HepG2 (cell line): ENCODE data around the gene FLYWCH1. TPM values are rescaled to one million over a fixed set of nuclear protein-coding genes. Genes with fewer than 3 reads are reported as not detected.
A peak's percentile ranks its signal among the peaks of the same experiment; 100 is the strongest.

Experiments
- ARNTL ChIP-seq: sonication (generic); formaldehyde crosslinking; IDR thresholded peaks from 2 replicates; pipeline ENCODE4 v1.4.0; 2020; ENCODE audit warnings: mild to moderate bottlenecking, missing genetic modification reagents
- ESRRA ChIP-seq: sonication (generic); formaldehyde crosslinking; IDR thresholded peaks from 2 replicates; pipeline ENCODE4 v1.5.1; 2020; ENCODE audit warnings: mild to moderate bottlenecking, low read depth, missing genetic modification reagents
- HNF4G ChIP-seq, 2 experiments: sonication (generic) in 1 of 2; formaldehyde crosslinking in 1 of 2; IDR thresholded peaks; 2 replicates each; pipeline versions ENCODE4 v1.4.0 to v1.6.1; 2011 to 2020; ENCODE audit warnings: borderline replicate concordance in 2 of 2, low read depth in 2 of 2, mild to moderate bottlenecking in 2 of 2, low read length in 1 of 2, missing genetic modification reagents in 1 of 2, moderate library complexity in 1 of 2
- JUNB ChIP-seq: sonication (generic); formaldehyde crosslinking; IDR thresholded peaks from 2 replicates; pipeline ENCODE4 v1.8.0; 2022; ENCODE audit warnings: missing genetic modification reagents, mild to moderate bottlenecking, borderline replicate concordance
- NFE2L1 ChIP-seq: sonication (generic); formaldehyde crosslinking; IDR thresholded peaks from 2 replicates; pipeline ENCODE4 v1.4.0; 2020; ENCODE audit warnings: missing genetic modification reagents, mild to moderate bottlenecking, borderline replicate concordance
- SETDB1 ChIP-seq: sonication (generic); formaldehyde crosslinking; IDR thresholded peaks from 2 replicates; pipeline ENCODE4 v1.5.1; 2020; ENCODE audit warnings: missing genetic modification reagents, mild to moderate bottlenecking, borderline replicate concordance
- TBL1XR1 ChIP-seq: fragments of 150-350 bp; IDR thresholded peaks from 2 replicates; pipeline ENCODE4 v1.6.1; 2014; ENCODE audit warnings: borderline replicate concordance, low read length; ENCODE audit not compliant: partially characterized antibody
- YEATS4 ChIP-seq: sonication (generic); formaldehyde crosslinking; IDR thresholded peaks from 2 replicates; pipeline ENCODE4 v1.4.0; 2020; ENCODE audit warnings: missing genetic modification reagents, borderline replicate concordance
- ZBTB42 ChIP-seq: sonication (generic); formaldehyde crosslinking; IDR thresholded peaks from 2 replicates; pipeline ENCODE4 v1.5.0; 2020; ENCODE audit warnings: mild to moderate bottlenecking, missing genetic modification reagents
- ZFP36L1 ChIP-seq: sonication (generic); formaldehyde crosslinking; IDR thresholded peaks from 2 replicates; pipeline ENCODE4 v1.8.0; 2022; ENCODE audit warnings: mild to moderate bottlenecking, missing genetic modification reagents, moderate library complexity
- ZNF317 ChIP-seq: sonication (generic); formaldehyde crosslinking; IDR thresholded peaks from 2 replicates; pipeline ENCODE4 v1.5.0; 2020; ENCODE audit warnings: mild to moderate bottlenecking, missing genetic modification reagents
- ZNF496 ChIP-seq: sonication (generic); formaldehyde crosslinking; IDR thresholded peaks from 2 replicates; pipeline ENCODE4 v1.8.1; 2023; ENCODE audit warnings: mild to moderate bottlenecking, moderate library complexity, missing genetic modification reagents; ENCODE audit not compliant: insufficient replicate concordance
- ZNF768 ChIP-seq: sonication (generic); formaldehyde crosslinking; IDR thresholded peaks from 2 replicates; pipeline ENCODE4 v1.4.0; 2020; ENCODE audit warnings: missing genetic modification reagents
- polyA plus RNA-seq, 8 experiments: library from polyadenylated mRNA; depleted of rRNA in 3 of 8; stranded (reverse) in 7 of 8; unstranded in 1 of 8; fragments of >200 nt; fragmentation: Illumina TruSeq in 4 of 8; extraction: Trizol in 4 of 8; gene quantifications; 2 replicates each; pipeline versions ENCODE4 v1.2.1 to v1.2.3, GENCODE V29; 2011 to 2016; ENCODE audit warnings: low read depth in 4 of 8, missing spikeins in 1 of 8, mixed read lengths in 1 of 8; ENCODE audit not compliant: insufficient read depth in 1 of 8
- total RNA-seq, 5 experiments: library from RNA; depleted of rRNA; stranded (reverse); fragments of >200 nt; fragmentation: Illumina TruSeq; extraction: Trizol; gene quantifications; 2 replicates each; pipeline ENCODE4 v1.2.3, GENCODE V29; 2016; ENCODE audit warnings: low read depth in 1 of 5
- TF ChIP-seq, protein P1 (sequence below): fragments of 450-650 bp; IDR thresholded peaks from 2 replicates; pipeline ENCODE4 v1.6.1; 2017
- TF ChIP-seq, protein P2 (sequence below): sonication (generic); formaldehyde crosslinking; conservative IDR thresholded peaks from 2 replicates; pipeline ENCODE4 v1.4.0; 2020; ENCODE audit warnings: missing genetic modification reagents
- TF ChIP-seq, protein P3 (sequence below): sonication (generic); formaldehyde crosslinking; IDR thresholded peaks from 2 replicates; pipeline ENCODE4 v1.4.0; 2020; ENCODE audit warnings: missing genetic modification reagents
- TF ChIP-seq, protein P4 (sequence below): sonication (generic); formaldehyde crosslinking; IDR thresholded peaks from 2 replicates; pipeline ENCODE4 v1.5.0; 2020; ENCODE audit warnings: missing genetic modification reagents, mild to moderate bottlenecking, borderline replicate concordance
- TF ChIP-seq, protein P5 (sequence below): sonication (generic); formaldehyde crosslinking; IDR thresholded peaks from 2 replicates; pipeline ENCODE4 v1.5.0; 2020; ENCODE audit warnings: missing genetic modification reagents

Gene FLYWCH1
- total and polyA plus RNA-seq, 2 of the 13 experiments (the other 11 are each of a cell fraction or from before 2014, with no cell fraction given): 7.3 to 12.4 TPM

DNA sequence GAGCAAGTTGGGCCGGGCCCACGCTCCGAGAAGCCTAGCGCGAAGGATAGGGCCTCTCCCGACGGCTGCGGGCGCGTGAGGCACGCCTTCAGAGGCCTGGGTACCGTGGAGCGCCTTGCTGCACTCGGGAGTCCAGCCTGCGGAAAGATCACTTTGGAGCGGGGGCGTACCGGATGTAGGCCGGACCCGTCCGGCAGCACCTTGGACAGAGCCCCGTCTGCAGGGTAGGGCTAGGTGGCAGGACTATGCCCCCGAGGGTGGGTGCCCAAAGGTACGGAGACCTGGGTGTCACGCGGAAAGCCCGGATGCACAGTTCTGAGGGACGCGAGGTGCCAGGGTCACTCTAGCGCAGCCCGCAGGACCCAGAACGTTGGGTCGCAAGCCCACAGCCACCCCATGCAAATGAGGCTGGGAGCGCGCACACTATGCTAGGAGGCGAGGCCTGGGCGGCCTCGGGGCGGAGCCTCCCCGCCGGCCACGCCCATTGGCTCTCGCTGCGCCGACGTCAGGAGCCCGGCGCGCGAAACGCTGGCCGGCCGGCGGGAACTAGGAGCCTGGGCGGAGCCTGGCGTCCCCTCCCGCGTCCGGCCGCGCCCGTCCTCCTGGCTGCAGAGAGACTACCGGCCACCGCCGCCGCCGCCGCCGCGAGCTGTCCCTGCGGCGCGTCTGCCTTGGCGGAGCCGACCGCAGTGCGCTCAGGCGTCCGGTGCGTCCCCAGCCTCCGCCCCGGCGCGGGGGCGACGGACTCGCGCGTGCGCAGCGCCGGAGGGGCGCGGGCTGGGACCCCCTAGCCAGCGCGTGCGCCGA, 57.2 kb downstream of the FLYWCH1 start, which contains the start of gene PAQR4 (continued):
- no peak for TF ChIP-seq JUNB
- no peak for TF ChIP-seq SETDB1 (CRISPR knock-in tag)
- 0 out of 2 replicates have a peak, but pooled peaks have one; percentile 14 for TF ChIP-seq HNF4G (IDR thresholded peaks at IDR 0.05; ENCODE audit: borderline replicate concordance, low read depth, low read length)
- peak; percentile 81; the same call in 1 of the 2 replicates for TF ChIP-seq HNF4G (CRISPR knock-in tag; IDR thresholded peaks at IDR 0.05; ENCODE audit: borderline replicate concordance, low read depth)
- TF ChIP-seq TBL1XR1: no peak
- peak; percentile 90 for TF ChIP-seq ZNF317 (CRISPR knock-in tag)
- TF ChIP-seq ZFP36L1 (CRISPR knock-in tag): peak; percentile 88
- peak; percentile 94 for TF ChIP-seq ZBTB42 (CRISPR knock-in tag)
- no peak for TF ChIP-seq ZNF496
- TF ChIP-seq YEATS4: peak; percentile 92
- TF ChIP-seq, protein P1, sequence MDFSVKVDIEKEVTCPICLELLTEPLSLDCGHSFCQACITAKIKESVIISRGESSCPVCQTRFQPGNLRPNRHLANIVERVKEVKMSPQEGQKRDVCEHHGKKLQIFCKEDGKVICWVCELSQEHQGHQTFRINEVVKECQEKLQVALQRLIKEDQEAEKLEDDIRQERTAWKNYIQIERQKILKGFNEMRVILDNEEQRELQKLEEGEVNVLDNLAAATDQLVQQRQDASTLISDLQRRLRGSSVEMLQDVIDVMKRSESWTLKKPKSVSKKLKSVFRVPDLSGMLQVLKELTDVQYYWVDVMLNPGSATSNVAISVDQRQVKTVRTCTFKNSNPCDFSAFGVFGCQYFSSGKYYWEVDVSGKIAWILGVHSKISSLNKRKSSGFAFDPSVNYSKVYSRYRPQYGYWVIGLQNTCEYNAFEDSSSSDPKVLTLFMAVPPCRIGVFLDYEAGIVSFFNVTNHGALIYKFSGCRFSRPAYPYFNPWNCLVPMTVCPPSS: no peak
- peak; percentile 77; the same call in 1 of the 2 replicates for TF ChIP-seq ESRRA (CRISPR knock-in tag)
- TF ChIP-seq, protein P2, sequence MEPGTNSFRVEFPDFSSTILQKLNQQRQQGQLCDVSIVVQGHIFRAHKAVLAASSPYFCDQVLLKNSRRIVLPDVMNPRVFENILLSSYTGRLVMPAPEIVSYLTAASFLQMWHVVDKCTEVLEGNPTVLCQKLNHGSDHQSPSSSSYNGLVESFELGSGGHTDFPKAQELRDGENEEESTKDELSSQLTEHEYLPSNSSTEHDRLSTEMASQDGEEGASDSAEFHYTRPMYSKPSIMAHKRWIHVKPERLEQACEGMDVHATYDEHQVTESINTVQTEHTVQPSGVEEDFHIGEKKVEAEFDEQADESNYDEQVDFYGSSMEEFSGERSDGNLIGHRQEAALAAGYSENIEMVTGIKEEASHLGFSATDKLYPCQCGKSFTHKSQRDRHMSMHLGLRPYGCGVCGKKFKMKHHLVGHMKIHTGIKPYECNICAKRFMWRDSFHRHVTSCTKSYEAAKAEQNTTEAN (CRISPR knock-in tag): peak; percentile 92
- TF ChIP-seq, protein P3, sequence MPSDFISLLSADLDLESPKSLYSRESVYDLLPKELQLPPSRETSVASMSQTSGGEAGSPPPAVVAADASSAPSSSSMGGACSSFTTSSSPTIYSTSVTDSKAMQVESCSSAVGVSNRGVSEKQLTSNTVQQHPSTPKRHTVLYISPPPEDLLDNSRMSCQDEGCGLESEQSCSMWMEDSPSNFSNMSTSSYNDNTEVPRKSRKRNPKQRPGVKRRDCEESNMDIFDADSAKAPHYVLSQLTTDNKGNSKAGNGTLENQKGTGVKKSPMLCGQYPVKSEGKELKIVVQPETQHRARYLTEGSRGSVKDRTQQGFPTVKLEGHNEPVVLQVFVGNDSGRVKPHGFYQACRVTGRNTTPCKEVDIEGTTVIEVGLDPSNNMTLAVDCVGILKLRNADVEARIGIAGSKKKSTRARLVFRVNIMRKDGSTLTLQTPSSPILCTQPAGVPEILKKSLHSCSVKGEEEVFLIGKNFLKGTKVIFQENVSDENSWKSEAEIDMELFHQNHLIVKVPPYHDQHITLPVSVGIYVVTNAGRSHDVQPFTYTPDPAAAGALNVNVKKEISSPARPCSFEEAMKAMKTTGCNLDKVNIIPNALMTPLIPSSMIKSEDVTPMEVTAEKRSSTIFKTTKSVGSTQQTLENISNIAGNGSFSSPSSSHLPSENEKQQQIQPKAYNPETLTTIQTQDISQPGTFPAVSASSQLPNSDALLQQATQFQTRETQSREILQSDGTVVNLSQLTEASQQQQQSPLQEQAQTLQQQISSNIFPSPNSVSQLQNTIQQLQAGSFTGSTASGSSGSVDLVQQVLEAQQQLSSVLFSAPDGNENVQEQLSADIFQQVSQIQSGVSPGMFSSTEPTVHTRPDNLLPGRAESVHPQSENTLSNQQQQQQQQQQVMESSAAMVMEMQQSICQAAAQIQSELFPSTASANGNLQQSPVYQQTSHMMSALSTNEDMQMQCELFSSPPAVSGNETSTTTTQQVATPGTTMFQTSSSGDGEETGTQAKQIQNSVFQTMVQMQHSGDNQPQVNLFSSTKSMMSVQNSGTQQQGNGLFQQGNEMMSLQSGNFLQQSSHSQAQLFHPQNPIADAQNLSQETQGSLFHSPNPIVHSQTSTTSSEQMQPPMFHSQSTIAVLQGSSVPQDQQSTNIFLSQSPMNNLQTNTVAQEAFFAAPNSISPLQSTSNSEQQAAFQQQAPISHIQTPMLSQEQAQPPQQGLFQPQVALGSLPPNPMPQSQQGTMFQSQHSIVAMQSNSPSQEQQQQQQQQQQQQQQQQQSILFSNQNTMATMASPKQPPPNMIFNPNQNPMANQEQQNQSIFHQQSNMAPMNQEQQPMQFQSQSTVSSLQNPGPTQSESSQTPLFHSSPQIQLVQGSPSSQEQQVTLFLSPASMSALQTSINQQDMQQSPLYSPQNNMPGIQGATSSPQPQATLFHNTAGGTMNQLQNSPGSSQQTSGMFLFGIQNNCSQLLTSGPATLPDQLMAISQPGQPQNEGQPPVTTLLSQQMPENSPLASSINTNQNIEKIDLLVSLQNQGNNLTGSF (CRISPR knock-in tag): peak; percentile 91; the same call in 1 of the 2 replicates
- TF ChIP-seq ZNF768 (CRISPR knock-in tag): peak; percentile 79; the same call in 1 of the 2 replicates
- TF ChIP-seq, protein P4, sequence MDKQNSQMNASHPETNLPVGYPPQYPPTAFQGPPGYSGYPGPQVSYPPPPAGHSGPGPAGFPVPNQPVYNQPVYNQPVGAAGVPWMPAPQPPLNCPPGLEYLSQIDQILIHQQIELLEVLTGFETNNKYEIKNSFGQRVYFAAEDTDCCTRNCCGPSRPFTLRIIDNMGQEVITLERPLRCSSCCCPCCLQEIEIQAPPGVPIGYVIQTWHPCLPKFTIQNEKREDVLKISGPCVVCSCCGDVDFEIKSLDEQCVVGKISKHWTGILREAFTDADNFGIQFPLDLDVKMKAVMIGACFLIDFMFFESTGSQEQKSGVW: no peak; the same call in 1 of the 2 replicates
- peak; percentile 94 for TF ChIP-seq NFE2L1
- TF ChIP-seq ARNTL (CRISPR knock-in tag): peak; percentile 91
- TF ChIP-seq, protein P5, sequence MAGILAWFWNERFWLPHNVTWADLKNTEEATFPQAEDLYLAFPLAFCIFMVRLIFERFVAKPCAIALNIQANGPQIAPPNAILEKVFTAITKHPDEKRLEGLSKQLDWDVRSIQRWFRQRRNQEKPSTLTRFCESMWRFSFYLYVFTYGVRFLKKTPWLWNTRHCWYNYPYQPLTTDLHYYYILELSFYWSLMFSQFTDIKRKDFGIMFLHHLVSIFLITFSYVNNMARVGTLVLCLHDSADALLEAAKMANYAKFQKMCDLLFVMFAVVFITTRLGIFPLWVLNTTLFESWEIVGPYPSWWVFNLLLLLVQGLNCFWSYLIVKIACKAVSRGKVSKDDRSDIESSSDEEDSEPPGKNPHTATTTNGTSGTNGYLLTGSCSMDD (CRISPR knock-in tag): 0 out of 2 replicates have a peak, but pooled peaks have one; percentile 42
